Skeletal muscle satellite cell (primary cell): ENCODE data around the gene SUN5. TPM values are rescaled to one million over a fixed set of nuclear protein-coding genes. Genes with fewer than 3 reads are reported as not detected.
"Not testable (repeated sequence)": the region's sequence is repeated elsewhere in the genome, so short reads cannot be mapped to it uniquely, and the experiment has no call there.

Source experiments
- H3K27me3 ChIP-seq: 2 replicates; pipeline ENCODE4 v1.7.0; 2013; ENCODE audit warnings: low read length; ENCODE audit not compliant: control insufficient read depth, insufficient read depth
- H3K36me3 ChIP-seq: 2 replicates; pipeline ENCODE4 v1.7.0; 2013; ENCODE audit warnings: mild to moderate bottlenecking, control low read depth, low read length; ENCODE audit not compliant: insufficient read depth
- H3K4me1 ChIP-seq: 2 replicates; pipeline ENCODE4 v1.7.0; 2013; ENCODE audit warnings: low read length; ENCODE audit not compliant: control insufficient read depth, insufficient read depth
- H3K4me2 ChIP-seq: 2 replicates; pipeline ENCODE4 v1.7.0; 2013; ENCODE audit warnings: mild to moderate bottlenecking, low read length
- H3K4me3 ChIP-seq: 2 replicates; pipeline ENCODE4 v1.7.0; 2013; ENCODE audit warnings: low read length
- H3K9ac ChIP-seq: 2 replicates; pipeline ENCODE4 v1.7.0; 2013; ENCODE audit warnings: mild to moderate bottlenecking, low read depth, low read length, moderate library complexity
- H3K9me3 ChIP-seq: replicated peaks from 2 replicates; pipeline ENCODE4 v1.7.0; 2013; ENCODE audit warnings: mild to moderate bottlenecking, control low read depth, low read length
- total RNA-seq: library from RNA; depleted of rRNA; stranded (reverse); fragments of >200 nt; gene quantifications from 2 replicates; pipeline ENCODE4 v1.2.3, GENCODE V29; 2012; rRNA removed

SUN5 gene, protein sequence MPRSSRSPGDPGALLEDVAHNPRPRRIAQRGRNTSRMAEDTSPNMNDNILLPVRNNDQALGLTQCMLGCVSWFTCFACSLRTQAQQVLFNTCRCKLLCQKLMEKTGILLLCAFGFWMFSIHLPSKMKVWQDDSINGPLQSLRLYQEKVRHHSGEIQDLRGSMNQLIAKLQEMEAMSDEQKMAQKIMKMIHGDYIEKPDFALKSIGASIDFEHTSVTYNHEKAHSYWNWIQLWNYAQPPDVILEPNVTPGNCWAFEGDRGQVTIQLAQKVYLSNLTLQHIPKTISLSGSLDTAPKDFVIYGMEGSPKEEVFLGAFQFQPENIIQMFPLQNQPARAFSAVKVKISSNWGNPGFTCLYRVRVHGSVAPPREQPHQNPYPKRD
- not detected in 2 replicates for total RNA-seq

DNA sequence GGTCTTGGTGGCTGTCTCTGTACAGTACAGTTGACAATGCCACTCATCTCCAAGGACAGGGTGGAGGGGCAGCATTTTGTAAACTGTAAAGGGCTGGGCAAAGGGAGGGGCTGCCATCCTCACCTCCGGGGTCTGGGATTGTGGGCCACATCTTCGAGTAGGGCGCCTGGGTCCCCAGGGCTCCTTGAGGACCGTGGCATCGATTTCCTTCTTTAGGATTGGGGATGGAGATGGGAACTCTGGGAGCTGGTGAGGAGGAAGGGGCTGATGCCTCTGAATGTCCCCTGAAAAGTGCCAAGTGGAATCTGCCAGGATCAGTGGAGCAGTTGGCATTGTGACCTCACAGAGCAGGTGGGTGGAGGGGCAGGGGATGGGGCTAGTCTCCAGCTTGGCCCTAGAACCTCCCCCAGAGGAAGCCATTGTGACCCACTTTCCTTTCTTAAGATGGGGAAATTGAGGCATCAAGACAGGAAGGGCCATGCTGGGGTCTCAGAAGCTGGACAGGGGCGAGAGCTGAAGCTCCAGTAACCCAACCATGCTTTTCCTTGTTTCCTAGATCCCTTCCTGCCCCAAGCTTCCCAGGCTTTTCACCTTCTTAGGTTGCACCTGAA is at the start of gene SUN5:
SUN5 (minus strand) TSS at position 293 of the 611 bp plus-strand sequence; CDS start at position 200, 93 bp downstream.
- Histone ChIP-seq H3K4me1 (no peaks in the 10 kb centered on the region), H3K36me3 (no peaks in the 10 kb centered on the region), H3K27me3 (peaks cover 8% of the 10 kb centered on the region), H3K9me3 (no peaks in the 10 kb centered on the region), H3K9ac (no peak within 1 kb of the TSS), H3K4me2 (no peak within 1 kb of the TSS), H3K4me3 (no peak within 1 kb of the TSS)

DNA sequence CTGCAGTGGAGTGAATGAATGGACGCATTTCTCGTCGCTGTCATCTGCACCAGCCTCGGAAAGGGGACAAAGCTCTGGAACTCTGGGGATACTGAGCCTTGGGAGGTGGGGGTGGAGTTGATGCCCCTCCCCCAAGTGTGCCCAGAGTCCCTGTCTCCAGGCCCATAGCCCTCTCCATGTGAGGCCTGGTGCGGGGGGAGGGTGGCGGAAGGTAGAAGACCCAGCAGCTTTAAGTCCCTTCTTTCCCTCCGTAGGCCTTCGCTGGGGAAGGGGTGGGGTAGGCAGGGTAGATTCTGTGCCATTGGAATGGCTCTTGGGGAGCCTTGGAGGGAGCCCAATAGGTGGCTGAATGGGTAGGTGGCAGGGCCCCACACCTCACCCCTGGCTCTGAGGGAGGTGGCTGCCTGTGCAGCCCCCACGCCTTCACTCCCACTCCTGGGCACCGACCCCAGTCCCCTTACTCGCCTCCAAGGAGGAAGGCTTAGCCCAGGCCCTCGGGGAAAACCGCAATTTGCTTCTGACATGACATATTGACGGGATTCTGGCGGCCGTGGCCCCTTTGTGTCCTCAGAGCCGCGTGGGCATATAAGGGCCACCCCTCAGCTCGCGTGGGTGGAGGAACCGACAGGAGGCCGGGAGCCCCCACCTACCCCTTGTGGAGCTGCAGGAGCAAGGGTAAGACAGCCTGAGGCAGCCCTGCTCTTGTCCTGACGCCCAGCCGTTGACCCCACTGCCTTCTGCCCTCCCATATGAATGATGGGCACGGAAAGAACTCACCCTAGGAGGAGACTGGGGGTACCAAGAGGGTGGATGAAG is 49.3 kb upstream of the SUN5 start, which contains the start of gene BPIFB3:
BPIFB3 (plus strand) TSS at position 613 of the 816 bp plus-strand sequence. CDS start 1,533 bp downstream, outside the sequence.
- Histone ChIP-seq H3K4me1 (no peaks in the 10 kb centered on the region), H3K9me3 (no peaks in the 10 kb centered on the region), H3K36me3 (no peaks in the 10 kb centered on the region), H3K4me3 (no peak within 1 kb of the TSS), H3K9ac (no peak within 1 kb of the TSS), H3K4me2 (no peak within 1 kb of the TSS), H3K27me3 (peaks cover 23% of the 10 kb centered on the region)

DNA sequence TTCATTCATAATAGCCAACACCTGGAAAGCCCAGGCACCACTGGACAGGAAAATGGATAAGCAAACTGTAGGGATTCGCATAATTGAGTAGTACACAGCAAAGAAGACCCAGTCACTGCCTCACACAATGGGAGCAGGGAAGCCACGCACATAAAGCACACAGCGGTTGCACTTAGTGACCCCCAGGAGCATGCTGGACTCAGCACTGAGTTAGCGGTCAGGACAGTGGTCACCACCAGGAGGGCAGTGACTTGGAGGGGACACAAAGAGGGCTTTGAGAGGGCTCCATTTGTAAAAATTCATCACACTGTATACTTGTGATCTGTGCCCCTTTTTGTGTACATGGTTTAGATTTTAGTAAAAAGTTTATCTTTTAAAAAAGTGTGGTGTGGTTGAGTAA is 47.1 kb upstream of the SUN5 start:
- no peaks in the 10 kb centered on the region for H3K36me3 ChIP-seq
- no peak overlapping the region for H3K9ac ChIP-seq
- H3K27me3 ChIP-seq, result peaks cover 20% of the 10 kb centered on the region
- H3K4me1 ChIP-seq, result no peaks in the 10 kb centered on the region
- H3K4me3 ChIP-seq, result no peak overlapping the region
- H3K9me3 ChIP-seq, result no peaks in the 10 kb centered on the region
- no peak overlapping the region for H3K4me2 ChIP-seq

DNA sequence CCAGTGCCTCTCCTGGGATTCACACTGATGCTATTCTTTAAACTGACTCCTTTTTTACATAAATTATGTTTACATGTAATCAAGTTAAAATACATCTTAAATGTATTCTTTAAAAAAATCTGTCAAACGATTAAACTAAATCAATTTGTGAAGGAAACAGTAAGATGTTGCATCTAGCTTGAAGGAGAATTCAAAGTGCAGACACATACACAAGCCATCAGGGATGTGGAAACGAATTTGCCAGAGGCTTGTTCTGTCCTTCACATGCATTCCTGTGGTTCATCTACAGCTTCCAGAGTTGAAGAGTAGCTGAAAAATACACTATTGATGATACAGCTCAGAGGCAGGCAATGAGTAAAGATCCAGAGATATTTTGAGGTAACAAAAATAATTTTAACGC is 42.2 kb upstream of the SUN5 start:
- H3K36me3 ChIP-seq, result no peaks in the 10 kb centered on the region
- H3K4me2 ChIP-seq, result no peak overlapping the region
- H3K4me1 ChIP-seq, result no peaks in the 10 kb centered on the region
- no peak overlapping the region for H3K4me3 ChIP-seq
- H3K9ac ChIP-seq, result no peak overlapping the region
- no peaks in the 10 kb centered on the region for H3K9me3 ChIP-seq
- H3K27me3 ChIP-seq, result peaks cover 3% of the 10 kb centered on the region

DNA sequence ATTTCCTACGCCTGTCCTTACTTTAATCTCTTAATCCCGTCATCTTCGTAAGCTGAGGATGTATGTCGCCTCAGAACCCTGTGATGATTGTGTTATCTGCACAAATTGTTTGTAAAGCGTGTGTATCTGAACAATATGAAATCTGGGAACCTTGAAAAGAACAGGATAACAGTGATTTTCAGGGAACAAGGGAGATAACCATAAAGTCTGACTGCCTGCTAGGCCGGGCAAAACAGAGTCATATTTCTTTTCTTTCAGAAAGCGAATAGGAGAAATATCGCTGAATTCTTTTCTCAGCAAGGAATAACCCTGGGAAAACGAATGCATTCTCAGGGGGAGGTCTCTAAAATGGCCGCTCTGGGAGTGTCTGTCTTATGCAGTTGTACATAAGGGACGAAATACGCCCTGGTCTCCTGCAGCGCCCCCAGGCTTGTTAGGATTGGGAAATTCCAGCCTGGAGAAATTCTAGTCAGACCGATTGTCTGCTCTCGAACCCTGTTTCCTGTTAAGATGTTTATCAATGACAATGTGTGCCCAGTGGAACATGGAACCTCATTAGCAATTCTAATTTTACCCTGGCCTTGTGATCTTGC is 41.0 kb upstream of the SUN5 start:
- H3K27me3 ChIP-seq, H3K9ac ChIP-seq, H3K9me3 ChIP-seq, H3K36me3 ChIP-seq, H3K4me2 ChIP-seq, H3K4me1 ChIP-seq, H3K4me3 ChIP-seq: not testable (repeated sequence)

DNA sequence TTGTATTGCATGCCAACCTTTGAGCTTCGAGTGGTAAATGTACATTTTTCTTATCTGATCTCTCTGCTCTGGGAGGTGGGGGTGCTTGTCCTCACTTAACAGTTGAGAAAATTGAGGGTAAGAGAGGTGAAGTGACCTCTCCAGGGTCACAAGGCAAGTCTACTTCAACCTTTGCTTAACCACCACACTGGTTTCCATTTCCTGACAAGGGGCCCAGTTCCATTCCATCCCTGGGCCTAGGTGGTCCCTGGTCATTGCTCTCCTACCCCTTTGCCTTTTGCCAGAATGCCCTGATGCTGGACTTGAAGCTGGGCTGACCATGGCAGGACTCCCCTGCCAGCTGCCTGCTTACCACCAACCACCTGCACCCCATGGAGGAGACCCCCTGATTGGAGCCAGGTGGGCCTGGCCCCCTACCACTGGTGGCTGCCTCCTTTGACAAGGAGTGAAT is 39.5 kb upstream of the SUN5 start:
- no peaks in the 10 kb centered on the region for H3K9me3 ChIP-seq
- no peak overlapping the region for H3K4me3 ChIP-seq
- H3K27me3 ChIP-seq, result peaks cover 5% of the 10 kb centered on the region
- H3K36me3 ChIP-seq, result no peaks in the 10 kb centered on the region
- no peak overlapping the region for H3K9ac ChIP-seq
- no peaks in the 10 kb centered on the region for H3K4me1 ChIP-seq
- H3K4me2 ChIP-seq, result no peak overlapping the region

DNA sequence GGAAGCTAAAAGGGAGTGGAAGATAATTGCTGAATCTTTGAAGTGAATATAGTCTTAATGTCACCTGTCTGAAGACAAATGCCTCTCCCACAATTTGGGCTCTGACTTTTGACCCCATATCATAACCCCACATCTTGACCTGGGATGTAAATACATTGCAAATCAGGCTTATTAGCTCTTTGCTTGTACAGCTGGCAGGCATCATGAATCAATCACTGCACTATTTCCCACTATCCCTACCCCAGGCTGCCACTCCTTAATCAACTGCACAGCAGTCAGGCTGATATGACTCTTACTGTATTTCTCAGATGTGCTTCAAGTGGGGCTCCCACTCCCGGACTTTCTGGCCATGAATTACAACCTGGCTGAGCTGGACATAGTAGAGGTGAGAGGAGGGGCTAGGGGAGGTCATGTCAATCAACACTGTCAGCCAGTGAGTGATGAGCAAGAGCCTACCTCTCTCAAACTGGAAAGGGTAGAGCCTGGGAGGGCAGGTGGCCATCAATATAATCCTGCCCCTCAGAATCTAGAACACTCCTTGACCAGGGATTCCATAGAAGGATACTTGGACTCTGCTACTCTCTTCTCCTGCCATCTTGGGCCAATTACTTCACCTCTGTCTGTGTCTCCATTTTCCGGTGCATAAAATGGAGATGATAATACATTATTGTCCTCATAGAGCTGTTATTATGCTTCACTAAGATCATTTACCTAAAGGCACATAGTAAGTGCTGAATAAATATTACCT is 38.9 kb upstream of the SUN5 start:
- H3K4me3 ChIP-seq, result no peak overlapping the region
- H3K9ac ChIP-seq, result no peak overlapping the region
- no peak overlapping the region for H3K4me2 ChIP-seq
- H3K36me3 ChIP-seq, result no peaks in the 10 kb centered on the region
- H3K27me3 ChIP-seq, result peaks cover 5% of the 10 kb centered on the region
- H3K4me1 ChIP-seq, result no peaks in the 10 kb centered on the region
- H3K9me3 ChIP-seq, result no peaks in the 10 kb centered on the region

DNA sequence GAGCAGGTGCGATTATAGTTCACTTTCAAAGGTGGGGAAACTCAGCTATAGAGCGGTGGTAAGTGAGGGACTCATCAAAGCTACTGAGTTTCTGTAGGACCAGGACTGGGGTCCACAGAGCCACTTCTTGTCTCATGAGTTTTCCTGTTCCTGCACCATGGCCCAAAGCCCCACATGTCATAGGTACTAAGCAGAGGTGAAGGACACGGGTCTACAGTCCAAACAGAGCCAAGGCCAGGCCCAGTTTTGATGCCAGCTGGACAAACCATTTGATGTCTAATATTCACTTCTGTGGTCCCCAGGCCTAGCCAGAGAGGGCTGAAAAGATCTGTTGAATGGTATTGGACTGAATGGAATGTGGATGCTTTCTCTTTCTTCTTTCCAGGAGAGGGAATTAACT is 38.2 kb upstream of the SUN5 start:
- no peaks in the 10 kb centered on the region for H3K9me3 ChIP-seq
- no peaks in the 10 kb centered on the region for H3K4me1 ChIP-seq
- no peak overlapping the region for H3K4me2 ChIP-seq
- peaks cover 10% of the 10 kb centered on the region for H3K27me3 ChIP-seq
- no peak overlapping the region for H3K4me3 ChIP-seq
- H3K9ac ChIP-seq, result no peak overlapping the region
- H3K36me3 ChIP-seq, result no peaks in the 10 kb centered on the region

DNA sequence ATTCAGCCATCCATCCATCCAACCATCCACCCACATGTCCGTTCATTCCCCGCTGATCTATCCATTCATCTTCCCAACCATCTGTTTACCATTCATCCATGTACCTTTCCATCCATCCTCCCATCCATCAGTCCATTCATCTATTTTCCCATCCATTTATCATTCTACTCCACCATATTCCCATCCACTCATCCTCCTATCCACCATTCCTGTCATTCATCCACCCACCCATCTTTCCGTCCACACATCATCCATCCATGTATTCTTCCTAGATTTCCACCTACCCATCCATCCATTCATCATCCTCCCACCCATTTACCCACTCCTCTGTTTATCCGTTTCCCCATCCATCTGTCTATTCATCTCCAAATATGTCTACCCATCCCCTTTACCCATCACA is 34.0 kb upstream of the SUN5 start:
- H3K36me3 ChIP-seq, result no peaks in the 10 kb centered on the region
- H3K4me2 ChIP-seq, result no peak overlapping the region
- peaks cover 16% of the 10 kb centered on the region for H3K27me3 ChIP-seq
- H3K9ac ChIP-seq, result no peak overlapping the region
- H3K4me3 ChIP-seq, result no peak overlapping the region
- H3K9me3 ChIP-seq, result no peaks in the 10 kb centered on the region
- no peaks in the 10 kb centered on the region for H3K4me1 ChIP-seq

DNA sequence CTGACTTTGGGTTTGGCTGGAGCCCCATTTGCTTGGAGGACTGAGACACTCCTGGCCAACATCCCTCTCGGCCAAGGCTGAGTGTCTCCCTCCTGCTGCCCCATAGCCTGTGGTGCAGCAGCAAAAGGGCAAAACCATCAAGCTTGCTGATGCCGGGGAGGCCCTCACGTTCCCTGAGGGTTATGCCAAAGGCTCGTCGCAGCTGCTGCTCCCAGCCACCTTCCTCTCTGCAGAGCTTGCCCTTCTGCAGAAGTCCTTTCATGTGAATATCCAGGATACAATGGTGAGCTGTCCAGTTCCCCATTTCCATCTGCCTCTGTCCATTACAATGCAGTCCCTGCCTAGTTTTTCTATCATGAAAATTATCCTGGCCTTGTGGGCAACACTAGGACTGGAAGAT is 33.2 kb upstream of the SUN5 start:
- no peak overlapping the region for H3K9ac ChIP-seq
- H3K36me3 ChIP-seq, result no peaks in the 10 kb centered on the region
- H3K9me3 ChIP-seq, result no peaks in the 10 kb centered on the region
- peaks cover 16% of the 10 kb centered on the region for H3K27me3 ChIP-seq
- no peak overlapping the region for H3K4me2 ChIP-seq
- no peak overlapping the region for H3K4me3 ChIP-seq
- no peaks in the 10 kb centered on the region for H3K4me1 ChIP-seq
